H1 (cell line): ENCODE results near the gene ATXN7. TPM values are rescaled to one million over a fixed set of nuclear protein-coding genes. Genes with fewer than 3 reads are reported as not detected.

Source experiments
- CTCF ChIA-PET: fragments of 300-600 bp; sonication (Branson Sonifier 250); formaldehyde crosslinking; loops from one replicate; lab custom pipeline; 2021; ENCODE audit not compliant: partially characterized antibody; lab: Charles Lee
- POLR2A ChIA-PET: fragments of 300-600 bp; sonication (Branson Sonifier 250); formaldehyde crosslinking; loops from one replicate; lab custom pipeline; 2021; ENCODE audit warnings: inconsistent platforms; ENCODE audit not compliant: partially characterized antibody; lab: Charles Lee
- DNase-seq, 2 experiments: peaks; one replicate each; pipeline versions ENCODE4 v3.0.0 to v3.0.0-alpha.2; 2010 to 2022; ENCODE audit warnings: low spot score in 2 of 2, low read depth in 1 of 2, mixed read lengths in 1 of 2
- FAIRE-seq: peaks from 2 replicates; lab custom pipeline; 2011; peaks lifted over from hg19 to GRCh38; lab: Jason Lieb, UNC
- H2AFZ ChIP-seq: 2 replicates; pipeline ENCODE4 v1.8.1; 2012; ENCODE audit warnings: low read length, inconsistent platforms
- H2AK5ac ChIP-seq: 2 replicates; pipeline ENCODE4 v1.6.1; 2013; ENCODE audit warnings: low read depth, low read length
- H2BK120ac ChIP-seq: replicated peaks from 2 replicates; pipeline ENCODE3; 2013; ENCODE audit warnings: low read depth, low read length, inconsistent platforms
- H2BK12ac ChIP-seq: 2 replicates; pipeline ENCODE4 v1.6.1; 2013; ENCODE audit warnings: low read depth, low read length
- H2BK15ac ChIP-seq: 2 replicates; pipeline ENCODE4 v1.6.1; 2013; ENCODE audit warnings: low read length
- H2BK20ac ChIP-seq: 2 replicates; pipeline ENCODE4 v1.6.1; 2013; ENCODE audit warnings: low read length
- H2BK5ac ChIP-seq: 2 replicates; pipeline ENCODE4 v1.6.1; 2013; ENCODE audit warnings: low read depth, low read length
- H3K14ac ChIP-seq: 2 replicates; pipeline ENCODE4 v1.6.1; 2013; ENCODE audit warnings: inconsistent platforms; ENCODE audit not compliant: insufficient read length
- H3K18ac ChIP-seq: 2 replicates; pipeline ENCODE4 v1.6.1; 2013; ENCODE audit warnings: low read length; ENCODE audit errors: extremely low read depth
- H3K23ac ChIP-seq: 2 replicates; pipeline ENCODE4 v1.6.1; 2013; ENCODE audit warnings: inconsistent platforms; ENCODE audit not compliant: insufficient read length
- H3K23me2 ChIP-seq: 2 replicates; pipeline ENCODE4 v1.6.1; 2013; ENCODE audit warnings: low read depth, low read length
- H3K27ac ChIP-seq: 2 replicates; pipeline ENCODE4 v1.6.1; 2011; ENCODE audit warnings: low read depth, low read length, inconsistent platforms
- H3K27me3 ChIP-seq, 4 experiments: replicated peaks in 1 of 4; 1 replicate in 1 of 4; 2 replicates in 3 of 4; pipeline versions ENCODE4 v1.6.1 to v1.8.1; 2011 to 2013; ENCODE audit warnings: low read length in 3 of 4, mild to moderate bottlenecking in 3 of 4, inconsistent platforms in 2 of 4, mixed read lengths in 2 of 4, moderate library complexity in 1 of 4; ENCODE audit not compliant: control insufficient read depth in 3 of 4, insufficient read depth in 3 of 4; ENCODE audit errors: extremely low read depth in 1 of 4
- H3K36me3 ChIP-seq, 4 experiments: 2 replicates each; pipeline versions ENCODE4 v1.6.1 to v1.8.1; 2011 to 2013; ENCODE audit warnings: mild to moderate bottlenecking in 4 of 4, low read length in 3 of 4, moderate library complexity in 2 of 4, control low read depth in 1 of 4, inconsistent platforms in 1 of 4; ENCODE audit not compliant: insufficient read depth in 4 of 4, control insufficient read depth in 2 of 4
- H3K4ac ChIP-seq: replicated peaks from 2 replicates; pipeline ENCODE3; 2013; ENCODE audit warnings: low read length, low read depth, mixed read lengths, inconsistent platforms; ENCODE audit not compliant: insufficient read length
- H3K4me1 ChIP-seq, 4 experiments: replicated peaks in 1 of 4; 1 replicate in 1 of 4; 2 replicates in 3 of 4; pipeline versions ENCODE4 v1.6.1 to v1.8.1; 2011 to 2013; ENCODE audit warnings: low read length in 3 of 4, inconsistent platforms in 2 of 4, mixed read lengths in 1 of 4; ENCODE audit not compliant: insufficient read depth in 4 of 4, control insufficient read depth in 3 of 4
- H3K4me2 ChIP-seq, 2 experiments: 2 replicates each; pipeline versions ENCODE4 v1.6.1 to v1.8.1; 2011 to 2013; ENCODE audit warnings: low read depth in 2 of 2, low read length in 2 of 2, control low read depth in 1 of 2, inconsistent platforms in 1 of 2, mild to moderate bottlenecking in 1 of 2; ENCODE audit not compliant: insufficient read depth in 1 of 2
- H3K4me3 ChIP-seq, 4 experiments: fragments of 200-600, 300-600 bp in 1 of 4; sonication (generic), shearing (Covaris generic), sonication (Bioruptor Twin) in 1 of 4; 2 replicates each; pipeline versions ENCODE4 v1.5.1 to v1.8.1; 2011 to 2016; ENCODE audit warnings: low read length in 4 of 4, low read depth in 3 of 4, control low read depth in 2 of 4, inconsistent platforms in 2 of 4, mild to moderate bottlenecking in 2 of 4, mixed read lengths in 1 of 4, moderate library complexity in 1 of 4; ENCODE audit not compliant: insufficient read depth in 2 of 4; ENCODE audit errors: extremely low read depth in 1 of 4
- H3K56ac ChIP-seq: replicated peaks from 2 replicates; pipeline ENCODE3; 2013; ENCODE audit warnings: low read depth, mild to moderate bottlenecking, mixed read lengths, low read length, inconsistent platforms; ENCODE audit not compliant: insufficient read length
- H3K79me1 ChIP-seq: 2 replicates; pipeline ENCODE4 v1.6.1; 2013; ENCODE audit warnings: low read depth, low read length, control low read depth
- H3K79me2 ChIP-seq, 2 experiments: 2 replicates each; pipeline versions ENCODE4 v1.6.1 to v1.8.1; 2012 to 2013; ENCODE audit warnings: low read length in 2 of 2, mild to moderate bottlenecking in 2 of 2, inconsistent platforms in 1 of 2; ENCODE audit not compliant: insufficient read depth in 2 of 2, control insufficient read depth in 1 of 2
- H3K9ac ChIP-seq, 4 experiments: replicated peaks in 1 of 4; 1 replicate in 1 of 4; 2 replicates in 3 of 4; pipeline versions ENCODE4 v1.6.1 to v1.8.1; 2011 to 2013; ENCODE audit warnings: low read depth in 3 of 4, low read length in 3 of 4, control low read depth in 2 of 4, mild to moderate bottlenecking in 2 of 4, moderate library complexity in 2 of 4, inconsistent platforms in 1 of 4; ENCODE audit errors: extremely low read depth in 1 of 4
- H3K9me3 ChIP-seq, 2 experiments: 2 replicates each; pipeline versions ENCODE4 v1.6.1 to v1.8.1; 2012 to 2013; ENCODE audit warnings: mild to moderate bottlenecking in 2 of 2, moderate library complexity in 2 of 2, control low read depth in 1 of 2, inconsistent platforms in 1 of 2, low read depth in 1 of 2, low read length in 1 of 2, mixed read lengths in 1 of 2; ENCODE audit not compliant: insufficient read depth in 2 of 2
- H4K20me1 ChIP-seq, 2 experiments: replicated peaks in 1 of 2; 2 replicates each; pipeline versions ENCODE3 to v1.8.1; 2011 to 2013; ENCODE audit warnings: inconsistent platforms in 2 of 2, low read length in 2 of 2, mild to moderate bottlenecking in 1 of 2; ENCODE audit not compliant: insufficient read depth in 2 of 2, control insufficient read depth in 1 of 2
- H4K5ac ChIP-seq: 2 replicates; pipeline ENCODE4 v1.6.1; 2013; ENCODE audit warnings: low read length, low read depth, mixed read lengths, inconsistent platforms; ENCODE audit not compliant: insufficient read length
- H4K8ac ChIP-seq: 2 replicates; pipeline ENCODE4 v1.8.0; 2013; ENCODE audit warnings: mild to moderate bottlenecking, moderate library complexity, low read length, inconsistent platforms; ENCODE audit not compliant: insufficient read depth; ENCODE audit errors: extremely low read depth
- H4K91ac ChIP-seq: replicated peaks from 2 replicates; pipeline ENCODE3; 2013; ENCODE audit warnings: low read length, mixed read lengths, inconsistent platforms; ENCODE audit not compliant: insufficient read length
- BACH1 ChIP-seq: IDR thresholded peaks from 2 replicates; pipeline ENCODE4 v1.6.1; 2012; ENCODE audit warnings: low read length, improper control_type of control experiment
- CBX5 ChIP-seq: fragments of 300-800, 300-1000 bp; sonication (generic); IDR thresholded peaks from 2 replicates; pipeline ENCODE4 v1.7.1; 2016; ENCODE audit warnings: antibody characterized with exemption, low read length, low read depth
- CHD1 ChIP-seq: IDR thresholded peaks from 2 replicates; pipeline ENCODE4 v1.6.1; 2012; ENCODE audit warnings: low read depth, low read length, improper control_type of control experiment
- EP300 ChIP-seq, 2 experiments: IDR thresholded peaks; 1 replicate in 1 of 2; 2 replicates in 1 of 2; pipeline ENCODE4 v1.6.1; 2011 to 2012; ENCODE audit warnings: low read depth in 2 of 2, low read length in 2 of 2, mild to moderate bottlenecking in 2 of 2, borderline replicate concordance in 1 of 2, inconsistent platforms in 1 of 2, moderate library complexity in 1 of 2
- WGBS, 2 experiments: shearing (Covaris generic) in 1 of 2; methylation state at CpG; one replicate each; pipeline versions ENCODE4 v1.1.6 to v1.1.7; 2013 to 2015; ENCODE audit warnings: low lambda C conversion rate in 2 of 2, mixed read lengths in 2 of 2, inconsistent platforms in 1 of 2, low coverage in 1 of 2, missing lambda C conversion rate in 1 of 2; ENCODE audit not compliant: insufficient replicate concordance in 2 of 2, insufficient coverage in 1 of 2, insufficient read length in 1 of 2; ENCODE audit errors: extremely low coverage in 1 of 2, missing lambda C conversion rate in 1 of 2; 5-methylcytosine and 5-hydroxymethylcytosine counted together
- polyA plus RNA-seq, 7 experiments: library from polyadenylated mRNA; depleted of rRNA in 3 of 7; stranded (reverse) in 5 of 7; unstranded in 2 of 7; fragments of >200 nt in 5 of 7; fragments of 200-250 nt in 2 of 7; gene quantifications; 1 replicate in 5 of 7; 2 replicates in 1 of 7; 4 replicates in 1 of 7; pipeline versions ENCODE4 v1.2.1 to v1.2.3, GENCODE V29; 2011 to 2013; ENCODE audit warnings: missing spikeins in 2 of 7, mixed read lengths in 2 of 7
- total RNA-seq: library from RNA; stranded (reverse); fragmentation: NEBNext Ultra II Directional; extraction: Animal tissue kit (Norgen Biotek cat#: 25700); gene quantifications from 2 replicates; pipeline ENCODE4 v1.2.1, GENCODE V29; 2021
- TF ChIP-seq, protein P1 (sequence below): IDR thresholded peaks from 2 replicates; pipeline ENCODE4 v1.6.1; 2011; ENCODE audit warnings: low read depth, mild to moderate bottlenecking, low read length; ENCODE audit not compliant: insufficient read depth

Gene ATXN7
- total and polyA plus RNA-seq, 2 of the 8 experiments (the other 6 are each of a cell fraction or from before 2014, with no cell fraction given) = 15.5 to 16.8 TPM

DNA sequence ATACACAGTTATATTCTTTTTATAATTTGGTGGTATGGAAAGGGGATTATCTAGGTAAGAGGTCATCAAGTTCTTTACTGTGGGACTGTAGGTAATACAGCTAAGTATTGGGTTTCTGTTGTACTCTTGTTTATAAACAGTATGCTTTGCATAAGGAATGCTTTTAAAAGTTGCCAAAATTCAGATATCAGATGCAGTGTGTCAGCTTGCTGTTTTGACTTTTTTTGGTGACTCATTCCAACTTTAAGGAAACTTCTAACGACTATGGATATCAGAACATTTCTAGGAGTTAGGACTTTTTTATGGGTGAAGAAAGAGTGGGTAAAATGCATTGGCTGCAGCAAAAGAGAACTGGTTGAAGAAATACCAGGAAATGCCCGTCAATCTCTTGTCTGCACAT, 45.8 kb downstream of the ATXN7 start:
- H3K27me3 ChIP-seq = no peaks in the 10 kb centered on the region
- no peak overlapping the region for H3K9ac ChIP-seq
- no peak overlapping the region for H4K8ac ChIP-seq
- no peak overlapping the region for H2BK5ac ChIP-seq
- peaks cover 0 to 1% of the 10 kb centered on the region in 2 experiments for H4K20me1 ChIP-seq
- no peaks in the 10 kb centered on the region for H3K79me1 ChIP-seq
- ChIA-PET POLR2A (interaction anchor here (1.2 kb wide), 1 partner anchor 464 kb away, joined by 3 read pairs; no protein-coding TSS in a partner anchor), CTCF (interaction anchor here (1.2 to 1.4 kb wide), 2 partner anchors 16 to 26 kb away, joined by 3 read pairs; no protein-coding TSS in a partner anchor)
- no peak overlapping the region for H3K4me3 ChIP-seq
- H2BK20ac ChIP-seq = no peak overlapping the region
- FAIRE-seq (no peak), DNase-seq (no peak)
- H3K9me3 ChIP-seq = no peaks in the 10 kb centered on the region
- no peak overlapping the region for H4K91ac ChIP-seq
- no peak for TF ChIP-seq EP300 (IDR thresholded peaks at IDR 0.05; ENCODE audit: borderline replicate concordance in 1 of 2, low read depth in 2 of 2, low read length in 2 of 2)
- TF ChIP-seq CHD1 = no peak
- TF ChIP-seq CBX5 = no peak
- TF ChIP-seq, protein P1, sequence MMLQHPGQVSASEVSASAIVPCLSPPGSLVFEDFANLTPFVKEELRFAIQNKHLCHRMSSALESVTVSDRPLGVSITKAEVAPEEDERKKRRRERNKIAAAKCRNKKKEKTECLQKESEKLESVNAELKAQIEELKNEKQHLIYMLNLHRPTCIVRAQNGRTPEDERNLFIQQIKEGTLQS = no peak
- TF ChIP-seq BACH1 = no peak
- H2BK12ac ChIP-seq = no peak overlapping the region
- H3K27ac ChIP-seq = no peak overlapping the region
- H3K4me2 ChIP-seq = no peak overlapping the region
- no peak overlapping the region for H3K14ac ChIP-seq
- peaks cover 0 to 2% (median 0%) of the 10 kb centered on the region in 4 experiments; a peak in 3 of 7 replicates for H3K4me1 ChIP-seq
- no peak overlapping the region for H3K56ac ChIP-seq
- H3K4ac ChIP-seq = no peak overlapping the region
- H3K23ac ChIP-seq = no peak overlapping the region
- no peaks in the 10 kb centered on the region for H3K36me3 ChIP-seq
- H3K18ac ChIP-seq = no peak overlapping the region
- H2BK15ac ChIP-seq = no peak overlapping the region
- H4K5ac ChIP-seq = no peak overlapping the region
- H2AK5ac ChIP-seq = no peak overlapping the region
- 79% methylated on average over 2 of the region's 2 CpGs; no CpG with 5 or more reads in 1 of the 2 experiments for WGBS, 2 experiments
- peaks cover 6% of the 10 kb centered on the region for H3K23me2 ChIP-seq
- H2BK120ac ChIP-seq = no peak overlapping the region
- H3K79me2 ChIP-seq = 0 out of 4 replicates have a peak, but pooled peaks cover 0 to 2% of the 10 kb centered on the region in 2 experiments
- no peak overlapping the region for H2AFZ ChIP-seq
